ENCODE results near the gene MAN1C1. TPM values are rescaled to one million over a fixed set of nuclear protein-coding genes. Genes with fewer than 3 reads are reported as not detected.

MAN1C1 gene
- total RNA-seq, 1 experiment from 2014 or later: 1.2 TPM

DNA sequence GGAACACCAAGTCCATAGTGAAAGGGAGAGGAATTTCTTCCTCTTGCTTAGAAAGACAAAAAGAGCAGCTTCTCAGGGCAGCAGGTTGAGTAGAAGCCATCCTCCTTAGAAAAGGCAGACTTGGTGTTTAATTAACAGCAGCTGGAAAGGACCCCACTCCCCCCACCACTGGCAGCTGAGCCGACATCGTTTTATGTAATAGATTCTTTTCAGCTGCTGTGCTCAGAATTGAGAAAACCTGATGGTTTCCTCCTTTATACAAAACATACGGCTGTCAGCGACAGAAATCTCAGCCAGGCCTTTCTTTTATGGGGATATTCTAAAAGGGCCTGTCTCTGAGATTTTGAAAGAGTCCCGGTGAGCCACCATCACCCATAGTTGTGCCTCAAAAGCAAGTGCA lies 49.9 kb downstream of the MAN1C1 start:
- no peak overlapping the region for H3K4me2 ChIP-seq (ENCODE audit: low read length)
- intact Hi-C loops (cut with micrococcal nuclease): no loop called here
- ChIA-PET CTCF (interaction anchor here (0.9 kb wide), 1 partner anchor 94 kb away, joined by 3 read pairs; no protein-coding TSS in a partner anchor), POLR2A (no interaction called here), RAD21 (ENCODE audit: low non-redundant PET in 1 of 2, low total read pairs in 2 of 2, uncharacterized antibody in 2 of 2, unreplicated experiment in 2 of 2) (no interaction called here)
- H3K9me2 ChIP-seq (ENCODE audit: insufficient read depth): no peaks in the 10 kb centered on the region
- no TSS peak for BruUV-seq (replicated peaks)
- H2AFZ ChIP-seq (ENCODE audit: low read depth, low read length, poor library complexity, severe bottlenecking): no peak overlapping the region
- H3K79me2 ChIP-seq (ENCODE audit: insufficient read depth, low read length): no peaks in the 10 kb centered on the region
- no peaks in the 10 kb centered on the region for H3K9me3 ChIP-seq (ENCODE audit: control insufficient read depth in 1 of 2, insufficient read depth in 1 of 2, low read depth in 1 of 2, low read length in 2 of 2)
- no peak overlapping the region for H3K4me3 ChIP-seq (replicated peaks in 1 of 2; ENCODE audit: low read depth in 1 of 2, low read length in 2 of 2)
- no peaks in the 10 kb centered on the region for H3K36me3 ChIP-seq (ENCODE audit: control insufficient read depth in 1 of 2, insufficient read depth in 2 of 2, low read length in 2 of 2)
- ATAC-seq (no peak), DNase-seq (ENCODE audit: low read depth, low spot score) (no peak)
- H3K4me1 ChIP-seq (ENCODE audit: control insufficient read depth in 1 of 2, insufficient read depth in 2 of 2, low read length in 2 of 2): no peaks in the 10 kb centered on the region
- H3K27me3 ChIP-seq (ENCODE audit: insufficient read depth, low read length): no peaks in the 10 kb centered on the region
- no peak overlapping the region for H3K27ac ChIP-seq (ENCODE audit: low read depth, low read length)
- H3K9ac ChIP-seq (ENCODE audit: low read length): no peak overlapping the region
- no peaks in the 10 kb centered on the region for H4K20me1 ChIP-seq (ENCODE audit: insufficient read depth)
- TF ChIP-seq ZFX (IDR thresholded peaks at IDR 0.05): no peak
- no peak for TF ChIP-seq SP1 (IDR thresholded peaks at IDR 0.05; ENCODE audit: low read depth)
- TF ChIP-seq, protein P1, sequence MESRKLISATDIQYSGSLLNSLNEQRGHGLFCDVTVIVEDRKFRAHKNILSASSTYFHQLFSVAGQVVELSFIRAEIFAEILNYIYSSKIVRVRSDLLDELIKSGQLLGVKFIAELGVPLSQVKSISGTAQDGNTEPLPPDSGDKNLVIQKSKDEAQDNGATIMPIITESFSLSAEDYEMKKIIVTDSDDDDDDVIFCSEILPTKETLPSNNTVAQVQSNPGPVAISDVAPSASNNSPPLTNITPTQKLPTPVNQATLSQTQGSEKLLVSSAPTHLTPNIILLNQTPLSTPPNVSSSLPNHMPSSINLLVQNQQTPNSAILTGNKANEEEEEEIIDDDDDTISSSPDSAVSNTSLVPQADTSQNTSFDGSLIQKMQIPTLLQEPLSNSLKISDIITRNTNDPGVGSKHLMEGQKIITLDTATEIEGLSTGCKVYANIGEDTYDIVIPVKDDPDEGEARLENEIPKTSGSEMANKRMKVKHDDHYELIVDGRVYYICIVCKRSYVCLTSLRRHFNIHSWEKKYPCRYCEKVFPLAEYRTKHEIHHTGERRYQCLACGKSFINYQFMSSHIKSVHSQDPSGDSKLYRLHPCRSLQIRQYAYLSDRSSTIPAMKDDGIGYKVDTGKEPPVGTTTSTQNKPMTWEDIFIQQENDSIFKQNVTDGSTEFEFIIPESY (IDR thresholded peaks at IDR 0.05; ENCODE audit: extremely low read depth, insufficient replicate concordance, low read length): no peak
- TF ChIP-seq, protein P2, sequence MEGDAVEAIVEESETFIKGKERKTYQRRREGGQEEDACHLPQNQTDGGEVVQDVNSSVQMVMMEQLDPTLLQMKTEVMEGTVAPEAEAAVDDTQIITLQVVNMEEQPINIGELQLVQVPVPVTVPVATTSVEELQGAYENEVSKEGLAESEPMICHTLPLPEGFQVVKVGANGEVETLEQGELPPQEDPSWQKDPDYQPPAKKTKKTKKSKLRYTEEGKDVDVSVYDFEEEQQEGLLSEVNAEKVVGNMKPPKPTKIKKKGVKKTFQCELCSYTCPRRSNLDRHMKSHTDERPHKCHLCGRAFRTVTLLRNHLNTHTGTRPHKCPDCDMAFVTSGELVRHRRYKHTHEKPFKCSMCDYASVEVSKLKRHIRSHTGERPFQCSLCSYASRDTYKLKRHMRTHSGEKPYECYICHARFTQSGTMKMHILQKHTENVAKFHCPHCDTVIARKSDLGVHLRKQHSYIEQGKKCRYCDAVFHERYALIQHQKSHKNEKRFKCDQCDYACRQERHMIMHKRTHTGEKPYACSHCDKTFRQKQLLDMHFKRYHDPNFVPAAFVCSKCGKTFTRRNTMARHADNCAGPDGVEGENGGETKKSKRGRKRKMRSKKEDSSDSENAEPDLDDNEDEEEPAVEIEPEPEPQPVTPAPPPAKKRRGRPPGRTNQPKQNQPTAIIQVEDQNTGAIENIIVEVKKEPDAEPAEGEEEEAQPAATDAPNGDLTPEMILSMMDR (IDR thresholded peaks at IDR 0.05 in 2 of 3, conservative IDR thresholded peaks at IDR 0.05 in 1 of 3; ENCODE audit: borderline replicate concordance in 1 of 3, insufficient read depth in 1 of 3, low read depth in 2 of 3, low read length in 2 of 3): no peak
- TF ChIP-seq YY1 (IDR thresholded peaks at IDR 0.05; ENCODE audit: extremely low read depth, insufficient replicate concordance, low read depth, low read length): no peak
- no peak for TF ChIP-seq POLR2A (IDR thresholded peaks at IDR 0.05; ENCODE audit: borderline replicate concordance, extremely low read depth, insufficient read depth, insufficient read length)
- TF ChIP-seq, protein P3, sequence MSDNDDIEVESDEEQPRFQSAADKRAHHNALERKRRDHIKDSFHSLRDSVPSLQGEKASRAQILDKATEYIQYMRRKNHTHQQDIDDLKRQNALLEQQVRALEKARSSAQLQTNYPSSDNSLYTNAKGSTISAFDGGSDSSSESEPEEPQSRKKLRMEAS (IDR thresholded peaks at IDR 0.05): no peak
- TF ChIP-seq RAD21 (IDR thresholded peaks at IDR 0.05; ENCODE audit: low read depth): no peak
- TF ChIP-seq, protein P4, sequence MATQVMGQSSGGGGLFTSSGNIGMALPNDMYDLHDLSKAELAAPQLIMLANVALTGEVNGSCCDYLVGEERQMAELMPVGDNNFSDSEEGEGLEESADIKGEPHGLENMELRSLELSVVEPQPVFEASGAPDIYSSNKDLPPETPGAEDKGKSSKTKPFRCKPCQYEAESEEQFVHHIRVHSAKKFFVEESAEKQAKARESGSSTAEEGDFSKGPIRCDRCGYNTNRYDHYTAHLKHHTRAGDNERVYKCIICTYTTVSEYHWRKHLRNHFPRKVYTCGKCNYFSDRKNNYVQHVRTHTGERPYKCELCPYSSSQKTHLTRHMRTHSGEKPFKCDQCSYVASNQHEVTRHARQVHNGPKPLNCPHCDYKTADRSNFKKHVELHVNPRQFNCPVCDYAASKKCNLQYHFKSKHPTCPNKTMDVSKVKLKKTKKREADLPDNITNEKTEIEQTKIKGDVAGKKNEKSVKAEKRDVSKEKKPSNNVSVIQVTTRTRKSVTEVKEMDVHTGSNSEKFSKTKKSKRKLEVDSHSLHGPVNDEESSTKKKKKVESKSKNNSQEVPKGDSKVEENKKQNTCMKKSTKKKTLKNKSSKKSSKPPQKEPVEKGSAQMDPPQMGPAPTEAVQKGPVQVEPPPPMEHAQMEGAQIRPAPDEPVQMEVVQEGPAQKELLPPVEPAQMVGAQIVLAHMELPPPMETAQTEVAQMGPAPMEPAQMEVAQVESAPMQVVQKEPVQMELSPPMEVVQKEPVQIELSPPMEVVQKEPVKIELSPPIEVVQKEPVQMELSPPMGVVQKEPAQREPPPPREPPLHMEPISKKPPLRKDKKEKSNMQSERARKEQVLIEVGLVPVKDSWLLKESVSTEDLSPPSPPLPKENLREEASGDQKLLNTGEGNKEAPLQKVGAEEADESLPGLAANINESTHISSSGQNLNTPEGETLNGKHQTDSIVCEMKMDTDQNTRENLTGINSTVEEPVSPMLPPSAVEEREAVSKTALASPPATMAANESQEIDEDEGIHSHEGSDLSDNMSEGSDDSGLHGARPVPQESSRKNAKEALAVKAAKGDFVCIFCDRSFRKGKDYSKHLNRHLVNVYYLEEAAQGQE (IDR thresholded peaks at IDR 0.05; ENCODE audit: low read depth): no peak
- no peak for TF ChIP-seq SIN3A (IDR thresholded peaks at IDR 0.05; ENCODE audit: low read depth)
- no peak for TF ChIP-seq ZNF274 (IDR thresholded peaks at IDR 0.05; ENCODE audit: low read depth, low read length)
- TF ChIP-seq FOSL1 (IDR thresholded peaks at IDR 0.05; ENCODE audit: low read depth): no peak
- no peak for TF ChIP-seq CEBPB (IDR thresholded peaks at IDR 0.05; ENCODE audit: low read depth)
- TF ChIP-seq EGR1 (IDR thresholded peaks at IDR 0.05; ENCODE audit: low read depth): no peak
- TF ChIP-seq SRF (IDR thresholded peaks at IDR 0.05; ENCODE audit: low read depth): no peak
- no peak for TF ChIP-seq POLR2AphosphoS5 (IDR thresholded peaks at IDR 0.05; ENCODE audit: low read depth, low read length)
- TF ChIP-seq EZH2phosphoT487 (IDR thresholded peaks at IDR 0.05; ENCODE audit: borderline replicate concordance): no peak

Measured in HCT116 (cell line).